ENCODE data around the gene BTK.
"Not testable (repeated sequence)": the region's sequence is repeated elsewhere in the genome, so short reads cannot be mapped to it uniquely, and the experiment has no call there.

Gene BTK

GRCh38 chrX:101334310-101334709, 51.7 kb downstream of the BTK start:
- DNase-seq: not testable (repeated sequence)

DNA sequence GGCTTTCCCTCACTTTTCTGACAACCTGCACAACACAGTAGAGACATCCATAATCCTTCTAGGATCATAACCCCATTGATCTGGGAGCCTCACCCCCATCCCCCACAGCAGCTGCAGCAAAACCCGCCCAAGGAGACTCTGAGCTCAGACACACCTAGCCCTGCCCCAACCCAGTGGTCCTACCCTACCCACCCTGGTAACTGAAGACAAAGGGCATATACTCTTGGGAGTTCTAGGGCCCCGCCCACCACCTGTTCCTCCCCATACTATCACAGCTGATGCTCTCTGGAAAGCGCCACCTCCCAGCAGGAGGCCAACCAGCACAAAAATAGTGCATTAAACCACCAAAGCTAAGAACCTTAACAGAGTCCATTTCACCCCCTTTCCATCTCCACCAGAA, 59.4 kb downstream of the BTK start:
- DNase-seq: not testable (repeated sequence)

DNA sequence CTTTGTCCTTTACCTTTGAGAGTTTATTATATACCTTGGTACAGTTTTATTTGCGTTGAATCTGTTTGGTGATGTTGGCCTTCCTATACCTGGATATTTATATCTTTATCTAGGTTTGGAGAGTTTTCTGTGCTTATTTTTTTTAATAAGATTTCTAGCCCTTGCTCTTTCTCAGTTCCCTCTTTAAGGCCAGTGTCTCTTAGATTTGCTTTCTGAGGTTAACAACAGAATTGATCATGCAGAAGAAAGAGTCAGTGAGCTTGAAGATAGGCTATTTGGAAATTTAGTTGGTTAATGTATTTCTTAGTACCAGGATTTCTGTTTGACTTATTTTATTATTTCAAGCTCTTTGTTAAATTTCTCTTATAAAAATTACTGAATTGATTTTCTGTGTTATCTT, 82.2 kb downstream of the BTK start:
- DNase-seq: no peak

Data from NCI-H345 (cell line).